Measurements from ENCODE around the gene METTL26.
"Not testable (repeated sequence)": the region's sequence is repeated elsewhere in the genome, so short reads cannot be mapped to it uniquely, and the experiment has no call there.

The METTL26 gene

GRCh38 chr16:606656-607307 is 29.3 kb downstream of the METTL26 start:
- H3K36me3 ChIP-seq (replicated peaks; ENCODE audit: low read depth, low read length): peaks cover 3% of the 10 kb centered on the region
- no peaks in the 10 kb centered on the region for H3K9me3 ChIP-seq (ENCODE audit: insufficient read depth, low read length)
- no peak overlapping the region for H3K9ac ChIP-seq (ENCODE audit: low read length)
- H4K20me1 ChIP-seq (ENCODE audit: insufficient read depth, low read length): no peaks in the 10 kb centered on the region
- H3K27ac ChIP-seq (ENCODE audit: low read length): no peak overlapping the region
- 0 out of 2 replicates have a peak, but pooled peaks cover 2% of the 10 kb centered on the region for H3K79me2 ChIP-seq (ENCODE audit: low read length)
- no peak overlapping the region for H3K4me3 ChIP-seq (ENCODE audit: low read length)
- no peak overlapping the region for H2AFZ ChIP-seq (ENCODE audit: low read depth, low read length)
- no peak for TF ChIP-seq EZH2phosphoT487 (IDR thresholded peaks at IDR 0.05; ENCODE audit: low read depth)
- TF ChIP-seq, protein P1, sequence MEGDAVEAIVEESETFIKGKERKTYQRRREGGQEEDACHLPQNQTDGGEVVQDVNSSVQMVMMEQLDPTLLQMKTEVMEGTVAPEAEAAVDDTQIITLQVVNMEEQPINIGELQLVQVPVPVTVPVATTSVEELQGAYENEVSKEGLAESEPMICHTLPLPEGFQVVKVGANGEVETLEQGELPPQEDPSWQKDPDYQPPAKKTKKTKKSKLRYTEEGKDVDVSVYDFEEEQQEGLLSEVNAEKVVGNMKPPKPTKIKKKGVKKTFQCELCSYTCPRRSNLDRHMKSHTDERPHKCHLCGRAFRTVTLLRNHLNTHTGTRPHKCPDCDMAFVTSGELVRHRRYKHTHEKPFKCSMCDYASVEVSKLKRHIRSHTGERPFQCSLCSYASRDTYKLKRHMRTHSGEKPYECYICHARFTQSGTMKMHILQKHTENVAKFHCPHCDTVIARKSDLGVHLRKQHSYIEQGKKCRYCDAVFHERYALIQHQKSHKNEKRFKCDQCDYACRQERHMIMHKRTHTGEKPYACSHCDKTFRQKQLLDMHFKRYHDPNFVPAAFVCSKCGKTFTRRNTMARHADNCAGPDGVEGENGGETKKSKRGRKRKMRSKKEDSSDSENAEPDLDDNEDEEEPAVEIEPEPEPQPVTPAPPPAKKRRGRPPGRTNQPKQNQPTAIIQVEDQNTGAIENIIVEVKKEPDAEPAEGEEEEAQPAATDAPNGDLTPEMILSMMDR (IDR thresholded peaks at IDR 0.05; ENCODE audit: low read depth, low read length): no peak
- peaks cover 3% of the 10 kb centered on the region; the same call in 1 of the 2 replicates for H3K4me1 ChIP-seq (ENCODE audit: low read length)
- H3K4me2 ChIP-seq (ENCODE audit: low read length): no peak overlapping the region
- no peaks in the 10 kb centered on the region for H3K27me3 ChIP-seq (ENCODE audit: low read depth, low read length)

- Histone ChIP-seq H3K79me2 (ENCODE audit: low read length) (0 out of 2 replicates have a peak, but pooled peaks cover 2% of the 10 kb centered on the region), H3K4me1 (ENCODE audit: low read length) (peaks cover 3% of the 10 kb centered on the region; the same call in 1 of the 2 replicates), H3K36me3 (replicated peaks; ENCODE audit: low read depth, low read length) (peaks cover 9% of the 10 kb centered on the region), H4K20me1 (ENCODE audit: insufficient read depth, low read length) (no peaks in the 10 kb centered on the region), H3K9me3 (ENCODE audit: insufficient read depth, low read length) (no peaks in the 10 kb centered on the region), H3K4me2 (ENCODE audit: low read length) (no peak overlapping the region), H3K9ac (ENCODE audit: low read length) (no peak overlapping the region), H3K4me3 (ENCODE audit: low read length) (no peak overlapping the region), H2AFZ (ENCODE audit: low read depth, low read length) (no peak overlapping the region), H3K27ac (ENCODE audit: low read length) (no peak overlapping the region), H3K27me3 (ENCODE audit: low read depth, low read length) (no peaks in the 10 kb centered on the region)
- TF ChIP-seq, protein P1 (IDR thresholded peaks at IDR 0.05; ENCODE audit: low read depth, low read length): no peak
- no peak for TF ChIP-seq EZH2phosphoT487 (IDR thresholded peaks at IDR 0.05; ENCODE audit: low read depth)
Measured at GRCh38 chr16:603933-604332, 32.2 kb downstream of the METTL26 start.

GRCh38 chr16:600781-601180 is 35.3 kb downstream of the METTL26 start:
- Histone ChIP-seq H3K4me1 (ENCODE audit: low read length) (no peaks in the 10 kb centered on the region), H3K27me3 (ENCODE audit: low read depth, low read length) (no peaks in the 10 kb centered on the region), H3K4me3 (ENCODE audit: low read length) (no peak overlapping the region), H3K79me2 (ENCODE audit: low read length) (0 out of 2 replicates have a peak, but pooled peaks cover 2% of the 10 kb centered on the region), H3K4me2 (ENCODE audit: low read length) (no peak overlapping the region), H3K9me3 (ENCODE audit: insufficient read depth, low read length) (no peaks in the 10 kb centered on the region), H4K20me1 (ENCODE audit: insufficient read depth, low read length) (no peaks in the 10 kb centered on the region), H3K9ac (ENCODE audit: low read length) (no peak overlapping the region), H3K36me3 (replicated peaks; ENCODE audit: low read depth, low read length) (peaks cover 8% of the 10 kb centered on the region), H2AFZ (ENCODE audit: low read depth, low read length) (no peak overlapping the region), H3K27ac (ENCODE audit: low read length) (no peak overlapping the region)
- TF ChIP-seq EZH2phosphoT487 (IDR thresholded peaks at IDR 0.05; ENCODE audit: low read depth): no peak
- TF ChIP-seq, protein P1 (IDR thresholded peaks at IDR 0.05; ENCODE audit: low read depth, low read length): peak; percentile 40

- peaks cover 8% of the 10 kb centered on the region for H3K36me3 ChIP-seq (replicated peaks; ENCODE audit: low read depth, low read length)
- no peaks in the 10 kb centered on the region for H3K4me1 ChIP-seq (ENCODE audit: low read length)
- no peaks in the 10 kb centered on the region for H3K9me3 ChIP-seq (ENCODE audit: insufficient read depth, low read length)
- H2AFZ ChIP-seq (ENCODE audit: low read depth, low read length): no peak overlapping the region
- TF ChIP-seq, protein P1 (IDR thresholded peaks at IDR 0.05; ENCODE audit: low read depth, low read length): no peak
- no peak for TF ChIP-seq EZH2phosphoT487 (IDR thresholded peaks at IDR 0.05; ENCODE audit: low read depth)
- peaks cover 4% of the 10 kb centered on the region; the same call in 1 of the 2 replicates for H4K20me1 ChIP-seq (ENCODE audit: insufficient read depth, low read length)
- H3K9ac ChIP-seq (ENCODE audit: low read length): no peak overlapping the region
- H3K4me3 ChIP-seq (ENCODE audit: low read length): no peak overlapping the region
- no peaks in the 10 kb centered on the region; the same call in 1 of the 2 replicates for H3K79me2 ChIP-seq (ENCODE audit: low read length)
- no peak overlapping the region for H3K27ac ChIP-seq (ENCODE audit: low read length)
- H3K4me2 ChIP-seq (ENCODE audit: low read length): no peak overlapping the region
- no peaks in the 10 kb centered on the region for H3K27me3 ChIP-seq (ENCODE audit: low read depth, low read length)
Measured at GRCh38 chr16:598823-599739, 37.0 kb downstream of the METTL26 start.

DNA sequence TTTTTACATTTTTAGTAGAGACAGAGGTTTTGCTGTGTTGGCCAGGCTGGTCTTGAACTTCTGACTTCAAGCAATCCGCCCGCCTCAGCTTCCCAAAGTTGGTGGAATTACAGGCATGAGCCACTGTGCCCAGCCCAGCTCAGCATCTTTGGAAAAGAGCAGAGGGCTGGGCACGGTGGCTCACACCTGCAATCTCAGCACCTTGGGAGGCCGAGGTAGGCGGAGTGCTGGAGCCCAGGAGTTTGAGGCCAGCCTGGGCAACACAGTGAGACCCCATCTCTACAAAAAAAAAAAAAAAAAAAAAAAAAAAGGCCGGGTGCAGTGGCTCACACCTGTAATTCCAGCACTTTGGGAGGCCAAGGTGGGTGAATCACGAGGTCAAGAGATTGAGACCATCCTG is 38.5 kb downstream of the METTL26 start:
- not testable (repeated sequence) for H3K9me3 ChIP-seq (ENCODE audit: insufficient read depth, low read length); H2AFZ ChIP-seq (ENCODE audit: low read depth, low read length); H4K20me1 ChIP-seq (ENCODE audit: insufficient read depth, low read length); H3K27ac ChIP-seq (ENCODE audit: low read length); H3K4me3 ChIP-seq (ENCODE audit: low read length); H3K4me1 ChIP-seq (ENCODE audit: low read length); H3K27me3 ChIP-seq (ENCODE audit: low read depth, low read length); H3K4me2 ChIP-seq (ENCODE audit: low read length); H3K79me2 ChIP-seq (ENCODE audit: low read length); H3K9ac ChIP-seq (ENCODE audit: low read length); H3K36me3 ChIP-seq (replicated peaks; ENCODE audit: low read depth, low read length)
